ENCODE data around the gene SLAMF1. TPM values are rescaled to one million over a fixed set of nuclear protein-coding genes. Genes with fewer than 3 reads are reported as not detected.
A peak's percentile ranks its signal among the peaks of the same experiment; 100 is the strongest.
"Not testable (repeated sequence)": the region's sequence is repeated elsewhere in the genome, so short reads cannot be mapped to it uniquely, and the experiment has no call there.

SLAMF1 gene
- polyA plus RNA-seq, 1 donor from 2014 or later, result 17.2 TPM

GRCh38 chr1:160567858-160568682, 78.8 kb downstream of the SLAMF1 start:
- Mint-ChIP-seq H3K4me3 (peak overlapping the region in 1 of 4 donors; percentile 5), H3K4me1 (peaks cover 22 to 34% (median 31%) of the 10 kb centered on the region in 3 donors), H3K27ac (peak overlapping the region in 2 of 3 donors; percentile 1 to 23), H3K9me3 (peaks cover 0 to 5% (median 3%) of the 10 kb centered on the region in 3 donors), H3K27me3 (peaks cover 2% of the 10 kb centered on the region), H3K36me3 (peaks cover 12% of the 10 kb centered on the region)

DNA sequence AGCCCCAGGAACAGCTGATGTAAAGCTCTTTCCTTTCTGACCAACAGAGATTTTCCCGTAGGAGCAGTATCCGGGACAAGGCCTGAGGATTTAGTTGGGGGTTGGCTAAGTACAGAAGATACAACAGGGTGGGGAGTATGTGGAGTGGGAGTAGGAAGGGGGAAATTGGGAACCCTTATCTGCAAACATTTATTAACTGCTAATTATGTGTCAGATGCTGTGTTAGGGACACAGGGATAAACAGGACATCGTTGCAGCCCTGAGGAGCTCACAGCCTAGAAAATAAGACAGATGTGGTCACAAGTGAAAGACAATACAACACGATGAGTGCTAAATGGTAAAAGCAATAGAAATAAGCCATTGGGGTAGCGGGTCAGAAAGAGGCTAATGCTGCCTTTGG, 79.5 kb downstream of the SLAMF1 start:
- peak overlapping the region in 1 of 3 donors; percentile 24 for H3K27ac Mint-ChIP-seq
- no peak overlapping the region for H3K4me3 Mint-ChIP-seq
- peaks cover 18% of the 10 kb centered on the region for H3K36me3 Mint-ChIP-seq
- peaks cover 1 to 10% (median 8%) of the 10 kb centered on the region in 3 donors for H3K9me3 Mint-ChIP-seq
- peaks cover 22 to 35% (median 30%) of the 10 kb centered on the region in 3 donors for H3K4me1 Mint-ChIP-seq
- H3K27me3 Mint-ChIP-seq, result peaks cover 2% of the 10 kb centered on the region

DNA sequence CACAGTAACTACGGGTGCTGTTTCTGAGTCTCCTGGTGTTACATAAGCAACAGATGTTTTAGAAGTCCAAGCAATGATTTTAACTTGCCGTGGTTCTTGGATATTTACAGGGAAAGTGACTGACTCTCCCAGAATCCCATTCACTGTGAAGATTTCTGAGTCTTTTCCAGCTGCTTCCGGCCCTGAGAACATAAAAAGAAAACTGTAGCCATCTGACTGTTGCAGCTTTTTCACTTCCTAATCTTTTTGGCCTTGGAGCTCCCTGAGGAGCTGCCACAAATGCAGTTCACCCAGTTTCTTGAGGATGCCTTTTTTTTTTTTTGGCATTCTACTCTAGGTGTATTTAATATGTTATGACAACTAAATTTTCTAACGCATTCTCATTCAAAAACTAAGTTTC, 81.3 kb downstream of the SLAMF1 start:
- H3K4me3 Mint-ChIP-seq, result no peak overlapping the region
- peaks cover 1 to 10% (median 8%) of the 10 kb centered on the region in 3 donors for H3K9me3 Mint-ChIP-seq
- peaks cover 22% of the 10 kb centered on the region for H3K36me3 Mint-ChIP-seq
- peaks cover 23 to 32% (median 24%) of the 10 kb centered on the region in 3 donors for H3K4me1 Mint-ChIP-seq
- H3K27ac Mint-ChIP-seq, result no peak overlapping the region
- H3K27me3 Mint-ChIP-seq, result peaks cover 2% of the 10 kb centered on the region

- not testable (repeated sequence) for H3K27me3 Mint-ChIP-seq, H3K4me3 Mint-ChIP-seq
- Mint-ChIP-seq H3K27ac (peak overlapping the region in 1 of 3 donors; percentile 6), H3K36me3 (peaks cover 24% of the 10 kb centered on the region), H3K4me1 (peaks cover 24 to 42% (median 29%) of the 10 kb centered on the region in 3 donors), H3K9me3 (peaks cover 1 to 12% (median 7%) of the 10 kb centered on the region in 3 donors)
Measured at GRCh38 chr1:160563230-160563629, 83.6 kb downstream of the SLAMF1 start.

DNA sequence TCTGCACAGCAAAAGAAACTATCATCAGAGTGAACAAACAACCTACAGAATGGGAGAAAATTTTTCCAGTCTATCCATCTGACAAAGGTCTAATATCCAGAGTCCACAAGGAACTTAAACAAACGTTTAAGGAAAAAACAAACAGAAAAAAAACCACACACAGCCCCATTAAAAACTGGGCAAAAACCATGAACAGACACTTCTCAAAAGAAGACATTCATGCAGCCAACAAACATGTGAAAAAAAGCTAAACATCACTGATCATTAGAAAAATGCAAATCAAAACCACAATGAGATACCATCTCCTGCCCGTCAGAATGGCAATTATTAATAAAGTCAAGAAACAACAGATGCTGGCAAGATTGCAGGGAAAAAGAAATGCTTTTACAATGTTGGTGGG, 84.1 kb downstream of the SLAMF1 start:
- Mint-ChIP-seq H3K4me1 (peaks cover 20 to 39% (median 24%) of the 10 kb centered on the region in 3 donors), H3K9me3 (peaks cover 1 to 12% (median 7%) of the 10 kb centered on the region in 3 donors), H3K36me3 (peaks cover 24% of the 10 kb centered on the region), H3K27ac (peak overlapping the region in 1 of 3 donors; percentile 32)
- not testable (repeated sequence) for H3K4me3 Mint-ChIP-seq, H3K27me3 Mint-ChIP-seq

DNA sequence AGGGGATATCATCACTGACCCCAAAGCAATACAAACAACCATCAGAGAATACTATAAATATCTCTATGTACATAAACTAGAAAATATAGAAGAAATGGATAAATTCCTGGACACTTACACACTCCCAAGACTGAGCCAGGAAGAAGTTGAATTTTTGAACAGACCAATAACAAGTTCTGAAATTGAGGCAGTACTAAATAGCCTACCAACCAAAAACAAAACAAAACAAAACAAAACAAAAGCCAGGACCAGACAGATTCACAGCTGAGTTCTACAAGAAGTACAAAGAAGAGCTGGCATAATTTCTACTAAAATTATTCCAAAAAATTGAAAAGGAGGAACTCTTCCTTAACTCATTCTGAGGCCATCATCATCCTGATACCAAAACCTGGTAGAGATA, 86.0 kb downstream of the SLAMF1 start:
- Mint-ChIP-seq H3K36me3 (peaks cover 24% of the 10 kb centered on the region), H3K27me3 (no peaks in the 10 kb centered on the region), H3K4me1 (peaks cover 19 to 34% (median 23%) of the 10 kb centered on the region in 3 donors), H3K9me3 (peaks cover 1 to 12% (median 7%) of the 10 kb centered on the region in 3 donors), H3K27ac (peak overlapping the region in 2 of 3 donors; percentile 26 to 44), H3K4me3 (no peak overlapping the region)

DNA sequence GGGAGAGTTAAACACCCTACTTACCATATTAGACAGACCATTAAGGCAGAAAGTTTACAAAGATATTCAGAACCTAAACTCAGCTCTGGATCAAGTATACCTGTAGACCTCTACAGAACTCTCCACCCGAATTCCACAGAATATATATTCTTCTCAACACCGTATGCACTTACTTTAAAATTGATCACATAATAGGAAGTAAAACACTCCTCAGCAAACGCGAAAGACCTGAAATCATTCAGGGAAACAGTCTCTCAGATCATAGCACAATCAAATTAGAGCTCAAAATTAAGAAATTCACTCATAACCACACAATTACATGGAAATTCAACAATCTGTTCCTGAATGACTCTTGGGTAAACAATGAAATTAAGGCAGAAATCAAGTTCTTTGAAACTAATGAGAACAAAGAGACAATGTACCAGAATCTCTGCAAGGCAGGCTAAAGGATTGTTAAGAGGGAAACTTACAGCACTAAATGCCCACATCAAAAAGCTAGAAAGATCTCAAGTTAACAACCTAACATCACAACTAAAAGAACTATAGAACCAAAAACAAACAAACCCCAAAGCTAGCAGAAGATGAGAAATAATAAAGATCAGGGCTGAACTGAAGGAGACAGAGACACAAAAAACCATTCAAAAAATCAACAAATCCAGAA, 86.7 kb downstream of the SLAMF1 start:
- H3K36me3 Mint-ChIP-seq, result peaks cover 22% of the 10 kb centered on the region
- no peaks in the 10 kb centered on the region for H3K27me3 Mint-ChIP-seq
- H3K27ac Mint-ChIP-seq, result no peak overlapping the region
- peaks cover 1 to 12% (median 7%) of the 10 kb centered on the region in 3 donors for H3K9me3 Mint-ChIP-seq
- H3K4me3 Mint-ChIP-seq, result peak overlapping the region in 2 of 4 donors; percentile 2 to 77
- H3K4me1 Mint-ChIP-seq, result peaks cover 16 to 34% (median 23%) of the 10 kb centered on the region in 3 donors

DNA sequence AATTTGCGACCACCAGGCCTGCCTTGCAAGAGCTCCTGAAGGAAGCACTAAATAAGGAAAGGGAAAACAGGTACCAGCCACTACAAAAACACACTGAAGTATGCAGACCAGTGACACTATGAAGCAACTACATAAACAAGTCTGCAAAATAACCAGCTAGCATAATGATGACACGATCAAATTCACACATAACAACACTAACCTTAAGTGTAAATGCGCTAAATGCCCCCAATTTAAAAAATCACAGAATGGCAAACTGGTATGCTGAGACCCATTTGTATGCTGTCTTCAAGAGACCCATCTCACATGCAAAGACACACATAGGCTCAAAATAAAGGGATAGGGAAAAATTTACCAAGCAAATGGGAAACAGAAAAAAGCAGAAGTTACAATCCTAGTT, 87.4 kb downstream of the SLAMF1 start:
- H3K27me3 Mint-ChIP-seq, result not testable (repeated sequence)
- Mint-ChIP-seq H3K27ac (peak overlapping the region in 1 of 3 donors; percentile 7), H3K36me3 (peaks cover 20% of the 10 kb centered on the region), H3K9me3 (peaks cover 1 to 12% (median 7%) of the 10 kb centered on the region in 3 donors), H3K4me1 (peaks cover 16 to 32% (median 23%) of the 10 kb centered on the region in 3 donors), H3K4me3 (peak overlapping the region in 1 of 4 donors; percentile 65)

GRCh38 chr1:160558660-160559380, 88.0 kb downstream of the SLAMF1 start:
- Mint-ChIP-seq H3K27ac (peak overlapping the region in 1 of 3 donors; percentile 63), H3K36me3 (peaks cover 20% of the 10 kb centered on the region), H3K9me3 (peaks cover 1 to 12% (median 7%) of the 10 kb centered on the region in 3 donors), H3K4me1 (peaks cover 16 to 32% (median 23%) of the 10 kb centered on the region in 3 donors), H3K27me3 (no peaks in the 10 kb centered on the region), H3K4me3 (peak overlapping the region in 3 of 4 donors; percentile 19 to 68 (median 30))

Other genes with a start within 250 kb of the SLAMF1 start
- not detected for gene VANGL2, start 246.5 kb downstream of the SLAMF1 start, polyA plus RNA-seq
- 109 TPM for gene SLAMF6, start 123.8 kb downstream of the SLAMF1 start, polyA plus RNA-seq
- 8.7 TPM for gene CD84, start 67.5 kb downstream of the SLAMF1 start, polyA plus RNA-seq
- 129 TPM for gene CD48, start 64.8 kb upstream of the SLAMF1 start, polyA plus RNA-seq
- gene SLAMF7, start 92.2 kb upstream of the SLAMF1 start, polyA plus RNA-seq, result 26.8 TPM
- 158 TPM for gene LY9, start 149.1 kb upstream of the SLAMF1 start, polyA plus RNA-seq
- gene CD244, start 215.8 kb upstream of the SLAMF1 start, polyA plus RNA-seq, result 1.6 TPM
- not detected for gene ITLN1, start 238.1 kb upstream of the SLAMF1 start, polyA plus RNA-seq